HuH-7.5 (cell line): ENCODE measurements around the gene UPP2.
A peak's percentile ranks its signal among the peaks of the same experiment; 100 is the strongest.

Experiments used
- DNase-seq: peaks from one replicate; pipeline ENCODE4 v3.0.0; 2011; ENCODE audit warnings: low spot score

Gene UPP2

GRCh38 chr2:158101384-158101926 is at the start of gene UPP2:
UPP2 (plus strand) TSS chr2:158101876; CDS start chr2:158102064, 188 bp downstream.
- no peak for DNase-seq

- DNase-seq, result no peak
Measured at GRCh38 chr2:158052761-158053160, 48.9 kb upstream of the UPP2 start.

GRCh38 chr2:158056875-158057274 is 44.8 kb upstream of the UPP2 start:
- no peak for DNase-seq

GRCh38 chr2:158060160-158060834 is 41.4 kb upstream of the UPP2 start:
- no peak for DNase-seq

GRCh38 chr2:158060835-158061435 is 40.7 kb upstream of the UPP2 start:
- no peak for DNase-seq

GRCh38 chr2:158061763-158062162 is 39.9 kb upstream of the UPP2 start:
- no peak for DNase-seq

DNA sequence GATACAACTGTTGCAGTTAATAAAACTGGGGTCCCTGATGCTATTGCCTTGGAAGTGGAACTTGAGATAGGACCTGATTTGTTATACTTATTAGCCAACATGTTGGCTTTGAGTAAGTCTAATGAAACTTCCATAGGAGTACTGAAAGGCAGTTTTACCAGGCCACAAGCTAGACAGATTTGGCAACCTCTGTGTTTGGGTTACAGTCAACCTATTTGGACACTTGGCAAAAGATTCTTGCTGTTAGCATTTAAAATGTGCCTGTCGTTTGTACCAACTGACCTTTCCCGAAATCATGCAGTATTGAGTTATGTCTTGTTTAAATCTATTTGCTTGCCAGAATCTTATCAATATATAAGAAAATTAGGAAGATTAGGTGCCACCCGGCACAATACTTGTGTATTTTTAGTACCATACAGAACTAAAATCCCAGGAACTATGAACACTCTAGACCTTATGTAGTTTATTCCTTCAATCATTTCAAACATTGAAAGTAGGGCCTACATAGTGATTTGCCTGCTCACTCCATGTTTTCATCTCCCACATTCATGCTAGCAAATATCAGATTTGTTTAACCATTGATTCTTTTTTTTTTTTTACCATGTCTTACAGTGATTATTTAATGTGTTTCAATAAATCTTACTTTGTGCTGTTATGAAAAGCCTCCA is 35.5 kb upstream of the UPP2 start:
- no peak for DNase-seq

- DNase-seq, result no peak
Measured at GRCh38 chr2:158071018-158071417, 30.7 kb upstream of the UPP2 start.

GRCh38 chr2:158072361-158072760 is 29.3 kb upstream of the UPP2 start:
- DNase-seq, result no peak

GRCh38 chr2:158079672-158080071 is 22.0 kb upstream of the UPP2 start:
- DNase-seq, result no peak

DNA sequence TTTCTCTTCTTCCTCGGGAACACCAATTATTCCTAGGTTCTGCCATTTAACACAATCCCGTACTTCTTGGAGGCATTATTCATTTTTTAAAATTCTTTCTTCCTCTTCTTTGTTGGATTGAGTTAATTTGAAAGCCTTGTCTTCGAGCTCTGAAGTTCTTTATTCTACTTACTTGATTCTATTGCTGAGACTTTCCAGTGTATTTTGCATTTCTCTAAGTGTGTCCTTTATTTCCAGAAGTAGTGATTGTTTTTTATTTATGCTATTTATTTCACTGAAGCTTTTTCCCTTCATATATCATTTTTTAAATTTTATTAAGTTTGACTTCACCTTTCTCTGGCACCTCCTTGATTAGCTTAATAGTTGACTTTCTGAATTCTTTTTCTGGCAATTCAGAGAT is 13.6 kb upstream of the UPP2 start:
- DNase-seq, result no peak

GRCh38 chr2:158089322-158089721 is 12.4 kb upstream of the UPP2 start:
- no peak for DNase-seq

GRCh38 chr2:158091647-158092046 is 10.0 kb upstream of the UPP2 start:
- no peak for DNase-seq

DNA sequence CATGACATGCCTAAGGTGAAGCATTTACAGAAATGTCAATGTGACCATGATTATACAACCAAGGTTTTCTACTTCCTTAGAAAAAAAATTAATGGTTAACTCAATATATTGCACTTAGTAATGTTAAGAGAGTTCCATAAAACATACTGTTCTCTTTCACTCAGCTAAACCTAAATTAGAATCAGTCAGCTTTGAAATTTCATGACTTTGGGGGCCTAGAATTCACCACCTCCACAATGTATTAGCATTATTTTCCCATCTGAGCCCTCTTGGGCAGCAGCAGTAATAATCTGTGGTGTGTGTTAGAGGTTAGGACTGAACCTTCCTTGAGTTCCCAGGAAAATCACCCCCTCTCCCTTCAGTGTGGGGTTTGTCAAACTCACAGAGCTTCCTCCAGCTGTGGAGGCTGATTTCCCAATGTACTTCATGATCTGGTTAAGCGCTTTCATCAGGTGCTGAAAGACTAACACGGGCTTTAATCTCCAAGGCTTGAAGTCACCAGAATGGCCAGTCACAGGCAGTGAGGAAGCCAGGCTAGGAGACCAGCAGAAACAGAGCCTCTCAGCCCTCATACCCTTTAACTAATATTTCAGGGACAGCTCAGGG is 7.1 kb upstream of the UPP2 start:
- no peak for DNase-seq

- DNase-seq, result no peak
Measured at GRCh38 chr2:158095269-158095668, 6.4 kb upstream of the UPP2 start.

- DNase-seq, result peak; percentile 28
Measured at GRCh38 chr2:158095912-158096311, 5.8 kb upstream of the UPP2 start.

- DNase-seq, result no peak
Measured at GRCh38 chr2:158097481-158097880, 4.2 kb upstream of the UPP2 start.

- no peak for DNase-seq
Measured at GRCh38 chr2:158098178-158098577, 3.5 kb upstream of the UPP2 start.

GRCh38 chr2:158099716-158100115 is 2.0 kb upstream of the UPP2 start:
- no peak for DNase-seq

DNA sequence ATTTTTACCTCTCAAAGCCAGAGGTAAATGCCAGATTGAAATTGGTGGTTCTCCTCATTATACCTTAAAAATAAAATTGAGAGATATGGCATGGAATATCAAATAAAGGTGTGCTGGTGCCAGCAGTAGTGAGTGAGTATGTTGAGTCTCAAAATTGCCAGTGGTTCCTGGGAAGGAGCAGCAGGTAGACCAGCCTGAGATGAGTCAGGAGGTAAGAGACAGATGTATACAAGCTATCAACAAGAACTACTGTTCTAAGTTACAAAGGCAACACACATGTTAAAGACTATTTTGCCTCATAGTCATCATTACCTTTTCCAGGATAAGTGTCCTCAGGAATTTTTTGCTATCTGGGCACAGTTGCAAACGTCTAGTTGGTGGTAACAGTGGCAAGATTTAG is 1.3 kb upstream of the UPP2 start:
- no peak for DNase-seq

DNA sequence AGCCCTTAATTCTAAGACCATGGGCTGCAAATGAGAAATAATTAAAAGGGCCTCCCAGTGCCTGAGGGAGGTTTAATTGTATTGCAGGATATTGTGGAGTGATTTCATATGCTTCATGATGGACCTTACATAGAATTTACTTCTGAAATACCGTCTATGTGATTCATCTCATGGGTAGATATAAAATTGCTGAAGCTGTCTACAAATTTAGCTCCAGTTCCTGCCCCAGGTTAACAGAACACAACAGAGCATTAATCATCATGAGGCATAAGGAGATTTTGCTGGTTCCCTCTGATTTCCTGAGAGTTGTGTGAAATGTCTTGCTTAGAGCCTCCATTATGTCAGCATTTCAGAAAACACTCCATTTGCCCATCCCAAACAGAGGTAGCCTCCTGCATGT is 770 bp downstream of the UPP2 start:
- no peak for DNase-seq

DNA sequence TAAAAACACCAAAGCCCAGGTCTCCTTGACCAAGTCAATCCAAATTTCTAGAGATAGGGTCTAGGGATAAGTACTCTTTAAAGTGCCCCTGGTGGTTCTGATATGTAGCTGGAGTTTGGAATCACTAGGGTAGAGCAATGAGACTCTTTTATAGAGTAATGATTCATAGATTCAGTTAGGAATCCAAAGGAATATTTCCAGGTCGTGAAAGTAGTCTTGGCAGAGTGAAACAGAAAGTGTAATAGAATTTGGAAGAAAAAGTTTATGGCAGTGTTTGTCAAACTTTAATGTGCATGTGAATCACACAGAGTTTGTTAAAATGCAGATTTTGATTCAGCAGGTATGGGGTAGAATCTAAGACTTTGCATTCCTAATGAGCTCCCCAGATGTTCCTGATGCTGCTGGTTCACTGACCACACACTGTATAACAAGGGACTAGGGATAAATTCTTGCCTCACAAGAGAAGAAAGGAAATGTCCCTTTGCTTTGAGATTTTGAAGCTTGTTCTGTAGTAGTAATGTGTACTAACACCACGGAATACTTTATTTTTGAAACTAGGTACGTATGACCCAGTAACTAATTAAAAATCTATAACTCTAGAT is 1.8 kb downstream of the UPP2 start:
- no peak for DNase-seq
